NCI-H1436 treated with DMSO at 0.1 percent for 48 hours (cell line): Measurements from ENCODE around the gene SLC38A10.
"Not testable (repeated sequence)": the region's sequence is repeated elsewhere in the genome, so short reads cannot be mapped to it uniquely, and the experiment has no call there.

Source experiments
- DNase-seq: peaks from one replicate; lab custom pipeline; 2025; lab: John Stamatoyannopoulos, UW

Gene SLC38A10

GRCh38 chr17:81312624-81313325, 17.7 kb upstream of the SLC38A10 start:
- no peak for DNase-seq

DNA sequence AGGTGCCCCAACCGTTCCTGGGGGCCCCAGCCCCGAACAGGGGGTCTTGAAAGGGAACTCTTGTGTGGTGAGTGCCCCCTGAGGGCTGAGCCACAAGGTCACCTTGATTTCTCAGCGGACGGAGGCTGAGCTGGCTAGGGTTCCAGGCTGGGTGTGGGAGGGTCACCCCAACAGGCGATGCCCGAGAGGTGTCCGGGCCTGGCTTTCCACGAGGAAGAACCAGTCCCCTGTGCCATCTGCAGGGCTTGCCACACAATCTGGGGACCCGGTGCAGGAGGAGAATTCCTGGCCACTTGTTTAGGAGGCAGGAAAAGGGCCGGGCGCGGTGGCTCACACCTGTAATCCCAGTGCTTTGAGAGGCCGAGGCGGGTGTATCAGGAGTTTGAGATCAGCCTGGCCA, 16.8 kb upstream of the SLC38A10 start:
- no peak for DNase-seq

GRCh38 chr17:81310949-81311550, 15.9 kb upstream of the SLC38A10 start:
- DNase-seq: no peak

GRCh38 chr17:81309859-81310839, 15.0 kb upstream of the SLC38A10 start:
- no peak for DNase-seq

DNA sequence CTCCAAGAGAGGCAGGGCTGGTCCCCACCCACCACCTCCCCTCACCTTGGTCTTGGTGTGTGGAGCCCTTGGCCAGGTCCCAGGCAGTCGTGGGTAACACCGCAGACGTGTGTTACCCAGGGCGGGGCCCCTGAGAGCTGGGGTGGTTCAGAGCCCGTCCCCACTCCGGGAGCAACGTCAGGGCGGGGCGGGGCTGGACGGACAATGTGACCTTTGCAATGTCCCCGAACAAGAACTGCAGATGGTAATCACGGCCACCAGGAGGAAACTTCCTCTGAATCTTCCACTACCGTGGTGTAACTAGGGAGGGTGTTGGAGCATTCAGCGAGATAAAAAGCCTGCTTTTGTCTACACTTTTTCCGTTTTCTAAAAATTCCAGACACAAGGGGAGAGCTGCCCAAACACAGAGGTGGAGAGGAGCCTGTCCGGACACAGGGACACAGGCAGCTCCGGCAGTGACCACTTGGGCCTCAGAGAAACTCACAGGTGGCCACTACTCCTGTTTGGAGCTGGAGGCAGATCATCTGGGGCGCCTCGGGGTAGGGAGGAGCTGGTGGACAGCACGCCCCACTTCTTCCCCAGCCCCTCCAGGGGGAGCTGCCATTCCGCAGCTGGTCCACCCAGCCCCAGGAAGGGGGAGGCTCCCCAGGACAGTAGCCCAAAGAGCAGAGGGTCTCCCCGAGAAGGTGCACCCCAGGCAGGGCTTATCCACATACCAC, 14.2 kb upstream of the SLC38A10 start:
- DNase-seq: no peak

GRCh38 chr17:81308784-81309139, 13.7 kb upstream of the SLC38A10 start:
- not testable (repeated sequence) for DNase-seq

DNA sequence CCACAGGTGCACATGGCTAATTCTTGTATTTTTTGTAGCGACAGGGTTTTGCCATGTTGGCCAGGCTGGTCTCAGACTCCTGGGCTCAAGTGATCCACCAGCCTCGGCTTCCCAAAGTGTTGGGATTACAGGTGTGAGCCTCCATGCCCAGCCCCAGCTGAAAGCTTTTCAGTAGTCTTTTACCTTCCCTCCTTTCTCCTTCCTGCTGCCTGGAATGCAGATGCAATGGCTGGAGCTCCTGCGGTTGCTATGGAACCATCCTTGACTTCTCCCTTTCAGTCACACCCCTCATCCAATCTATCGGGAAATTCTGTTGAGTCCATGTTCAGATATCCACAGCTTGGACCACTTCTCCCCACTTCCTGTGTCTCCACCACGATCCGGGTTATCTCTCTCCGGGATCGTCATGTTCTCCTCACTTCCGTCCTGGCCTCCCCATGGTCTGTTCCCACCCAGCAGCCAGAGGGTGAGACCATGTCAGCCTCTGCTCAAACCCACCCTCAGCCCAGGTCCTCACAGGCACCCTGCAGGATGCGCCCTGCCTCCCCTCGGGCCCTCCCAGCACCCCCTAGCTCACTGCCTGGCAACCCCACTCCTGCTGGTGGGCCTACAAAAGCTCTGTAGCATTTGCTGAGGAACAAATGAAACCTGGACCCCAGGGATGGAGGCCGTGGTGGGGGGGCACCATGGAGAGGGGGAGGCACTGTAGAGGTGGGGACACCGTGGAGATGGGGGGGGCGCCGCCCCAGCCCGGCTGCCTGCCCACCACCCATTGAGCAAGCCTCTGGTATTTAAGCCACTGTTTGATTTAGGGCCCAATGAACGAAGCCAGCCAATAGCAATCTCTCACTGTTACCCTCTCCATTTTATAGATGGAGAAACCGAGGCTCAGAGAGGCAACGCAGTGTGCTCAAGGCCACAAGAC, 12.8 kb upstream of the SLC38A10 start:
- DNase-seq: no peak

DNA sequence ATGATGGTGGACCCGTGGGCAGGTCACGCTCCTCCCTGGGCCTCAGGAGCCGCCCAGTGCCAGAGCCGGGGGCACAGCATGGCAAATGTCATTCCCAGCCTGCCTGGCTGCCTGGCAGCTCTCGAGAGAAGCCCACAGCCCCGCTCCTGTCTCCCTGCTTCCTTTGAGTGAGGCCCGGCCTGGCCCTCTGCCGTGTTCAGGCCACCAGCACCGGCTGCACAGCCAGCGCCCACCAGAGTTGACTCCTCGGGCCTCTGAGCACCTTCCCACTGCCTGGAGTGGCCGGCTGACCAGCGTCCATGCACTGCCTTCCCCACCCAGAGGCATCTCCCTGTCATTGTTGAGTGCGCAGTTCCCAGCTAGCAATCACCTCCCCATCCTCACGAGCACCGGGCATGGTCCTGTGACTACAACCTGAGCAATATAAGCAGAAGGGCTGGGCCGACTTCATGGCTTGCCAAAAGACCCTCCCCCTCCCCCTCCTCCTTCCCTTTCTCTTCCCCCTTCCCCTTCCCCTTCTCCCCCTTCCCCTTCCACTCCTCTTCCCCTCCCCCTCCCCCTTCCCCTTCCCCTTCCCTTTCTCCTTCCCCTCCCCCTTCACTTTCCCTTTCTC, 11.9 kb upstream of the SLC38A10 start:
- no peak for DNase-seq

- no peak for DNase-seq
Observed at GRCh38 chr17:81306491-81306890, 11.4 kb upstream of the SLC38A10 start.

DNA sequence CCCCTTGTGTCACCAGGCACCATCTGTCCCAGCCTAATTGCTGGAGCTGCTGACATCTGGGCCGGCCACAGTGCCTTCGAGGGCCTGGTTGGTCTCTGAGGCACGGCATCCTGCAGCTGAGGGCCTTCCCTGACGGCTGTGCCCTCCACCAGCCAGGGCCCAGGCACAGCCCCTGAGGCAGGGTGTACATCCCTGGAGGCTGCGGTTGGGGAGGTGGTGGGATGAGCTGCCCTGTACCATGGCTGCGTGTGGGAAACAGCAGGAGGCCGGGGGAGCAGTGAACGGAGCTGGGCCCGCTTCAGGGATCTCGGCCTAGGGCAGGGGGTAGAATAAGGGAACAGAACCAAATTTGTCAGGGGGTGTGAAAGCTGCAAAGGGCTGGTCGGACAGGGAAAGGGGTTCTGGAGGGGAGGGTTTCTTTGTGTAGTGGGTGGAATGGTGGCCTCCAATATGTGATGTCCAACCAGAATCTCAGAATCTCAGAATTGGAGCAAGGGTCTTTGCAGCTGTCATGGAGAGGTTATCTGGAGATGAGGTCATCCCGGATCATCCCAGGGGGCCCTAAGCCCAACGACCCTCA, 10.0 kb upstream of the SLC38A10 start:
- no peak for DNase-seq

- DNase-seq: no peak
Observed at GRCh38 chr17:81304196-81305015, 9.3 kb upstream of the SLC38A10 start.

DNA sequence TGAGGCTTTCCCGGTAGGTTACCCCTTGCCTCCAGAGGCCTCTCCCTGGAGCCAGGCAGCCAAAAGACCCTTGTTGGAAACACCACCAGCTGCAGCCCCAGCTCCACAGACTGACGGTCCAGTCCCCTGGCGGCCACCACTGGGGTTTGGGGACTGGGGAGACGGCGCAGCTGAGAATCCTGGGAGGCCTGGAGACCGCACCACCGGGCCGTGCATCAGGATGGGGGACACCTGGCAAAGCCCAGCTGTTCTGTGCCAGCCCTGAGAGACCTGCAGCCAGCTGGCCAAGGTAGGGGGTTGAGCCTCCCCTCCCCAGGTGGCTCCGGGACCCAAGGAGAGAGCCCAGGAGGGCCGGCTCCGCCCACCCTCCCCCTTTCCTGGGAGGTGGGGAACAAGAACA, 8.3 kb upstream of the SLC38A10 start:
- no peak for DNase-seq

GRCh38 chr17:81302861-81303333, 7.8 kb upstream of the SLC38A10 start:
- DNase-seq: no peak

GRCh38 chr17:81302324-81302723, 7.2 kb upstream of the SLC38A10 start:
- no peak for DNase-seq

- DNase-seq: no peak
Observed at GRCh38 chr17:81301195-81302144, 6.4 kb upstream of the SLC38A10 start.

GRCh38 chr17:81300586-81301155, 5.6 kb upstream of the SLC38A10 start:
- no peak for DNase-seq

DNA sequence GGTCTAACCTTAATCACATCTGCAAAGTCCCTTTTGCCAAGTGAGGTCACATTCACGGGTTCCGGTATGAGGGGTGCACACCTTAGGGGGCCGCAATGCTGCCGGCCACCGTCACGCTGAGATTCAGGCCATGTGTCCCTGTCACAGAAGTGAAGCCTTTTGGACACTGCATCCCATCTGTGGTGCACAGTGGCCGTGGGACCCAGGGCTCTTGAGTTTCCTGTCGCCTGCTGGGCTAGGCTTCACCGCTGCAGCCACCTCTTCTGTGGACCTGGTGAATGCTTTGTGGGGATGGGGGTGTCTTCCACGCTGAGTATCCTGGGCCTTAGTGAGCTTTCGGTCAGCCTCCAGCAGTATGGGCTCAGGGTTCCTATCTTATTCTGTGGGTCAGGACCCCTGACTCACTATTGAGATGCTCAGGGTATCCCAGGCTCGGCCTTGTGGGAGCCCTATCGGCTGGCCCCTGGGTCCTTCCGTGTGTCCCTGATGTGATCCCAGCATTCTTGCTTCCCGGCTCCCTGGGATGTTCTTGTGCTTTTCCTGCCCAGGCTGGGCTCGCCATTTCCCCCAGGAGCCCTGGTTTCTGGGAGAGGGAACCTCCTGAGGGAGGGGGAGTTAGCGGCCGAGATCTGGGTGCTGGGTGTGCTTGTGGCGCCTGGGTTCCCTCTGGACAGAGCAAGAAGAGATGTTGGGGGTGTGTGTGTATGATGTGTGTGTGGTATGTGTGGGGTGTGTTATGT, 4.9 kb upstream of the SLC38A10 start:
- DNase-seq: no peak
